GDM1 (cell line): ENCODE measurements around the gene OR7D2.
A peak's percentile ranks its signal among the peaks of the same experiment; 100 is the strongest.

ENCODE experiments used
- DNase-seq: peaks from one replicate; lab custom pipeline; 2025; lab: John Stamatoyannopoulos, UW

OR7D2 gene

GRCh38 chr19:9205501-9206113 lies 26.8 kb downstream of the OR7D2 start:
- peak; percentile 27 for DNase-seq

GRCh38 chr19:9219489-9219888 lies 40.7 kb downstream of the OR7D2 start, which contains the start of gene OR7D4:
Gene OR7D4 (minus strand): TSS chr19:9219589. CDS start chr19:9214837, 4,752 bp downstream.
- no peak for DNase-seq
